ENCODE results near the gene C11orf52. TPM values are rescaled to one million over a fixed set of nuclear protein-coding genes. Genes with fewer than 3 reads are reported as not detected.

Gene C11orf52
- total and polyA plus RNA-seq, 2 of the 8 experiments (the other 6 are each of a cell fraction or from before 2014, with no cell fraction given), result 1.7 to 2.7 TPM

DNA sequence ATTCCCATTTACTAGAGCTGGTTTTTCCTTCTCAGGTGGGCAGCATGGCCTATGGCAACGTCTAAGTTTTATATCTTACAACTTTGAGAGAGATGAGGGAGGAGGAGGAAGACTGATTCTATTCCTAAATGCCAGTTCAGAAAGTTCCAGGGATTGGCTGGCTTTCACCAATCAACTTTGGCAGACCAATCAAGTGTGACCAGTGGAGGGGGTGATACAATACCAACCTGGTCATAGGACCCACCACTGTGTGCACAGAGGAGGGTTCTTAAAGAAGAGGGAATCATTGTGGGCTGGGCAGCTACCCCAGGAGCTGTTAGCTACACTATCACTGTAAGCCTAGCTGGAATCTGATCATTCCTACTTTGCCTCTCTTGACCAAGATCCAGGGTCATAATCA, 26.5 kb downstream of the C11orf52 start:
- Histone ChIP-seq H2AFZ (ENCODE audit: low read length) (no peak overlapping the region), H3K79me2 (ENCODE audit: control insufficient read depth in 1 of 2, insufficient read depth in 2 of 2, low read length in 2 of 2) (0 out of 4 replicates have a peak, but pooled peaks cover 0 to under 1% of the 10 kb centered on the region in 2 experiments), H3K36me3 (ENCODE audit: control insufficient read depth in 2 of 4, insufficient read depth in 4 of 4, low read length in 3 of 4) (peaks cover 0 to 3% (median 0%) of the 10 kb centered on the region in 4 experiments; a peak in 1 of 8 replicates), H3K27me3 (replicated peaks in 1 of 4; ENCODE audit: control insufficient read depth in 3 of 4, extremely low read depth in 1 of 4, insufficient read depth in 3 of 4, low read length in 3 of 4) (no peaks in the 10 kb centered on the region), H2BK5ac (ENCODE audit: low read depth, low read length) (no peak overlapping the region), H3K56ac (replicated peaks; ENCODE audit: insufficient read length, low read depth, low read length) (no peak overlapping the region), H2BK120ac (replicated peaks; ENCODE audit: low read depth, low read length) (no peak overlapping the region), H3K23me2 (ENCODE audit: low read depth, low read length) (no peaks in the 10 kb centered on the region; the same call in 1 of the 2 replicates), H3K4me2 (ENCODE audit: insufficient read depth in 1 of 2, low read depth in 2 of 2, low read length in 2 of 2) (no peak overlapping the region), H3K23ac (ENCODE audit: insufficient read length) (no peak overlapping the region), H3K14ac (ENCODE audit: insufficient read length) (no peak overlapping the region), H3K4ac (replicated peaks; ENCODE audit: insufficient read length, low read depth, low read length) (no peak overlapping the region), H4K91ac (replicated peaks; ENCODE audit: insufficient read length, low read length) (no peak overlapping the region), H4K5ac (ENCODE audit: insufficient read length, low read depth, low read length) (no peak overlapping the region), H3K4me1 (replicated peaks in 1 of 4; ENCODE audit: control insufficient read depth in 3 of 4, insufficient read depth in 4 of 4, low read length in 3 of 4) (peaks cover 0 to 2% (median 0%) of the 10 kb centered on the region in 4 experiments; a peak in 1 of 7 replicates), H3K9ac (replicated peaks in 1 of 4; ENCODE audit: extremely low read depth in 1 of 4, low read depth in 3 of 4, low read length in 3 of 4) (no peak overlapping the region), H2AK5ac (ENCODE audit: low read depth, low read length) (no peak overlapping the region), H2BK20ac (ENCODE audit: low read length) (no peak overlapping the region), H3K27ac (ENCODE audit: low read depth, low read length) (no peak overlapping the region), H4K8ac (ENCODE audit: extremely low read depth, insufficient read depth, low read length) (no peak overlapping the region), H3K9me3 (ENCODE audit: insufficient read depth in 2 of 2, low read depth in 1 of 2, low read length in 1 of 2) (no peaks in the 10 kb centered on the region), H3K79me1 (ENCODE audit: low read depth, low read length) (0 out of 2 replicates have a peak, but pooled peaks cover 2% of the 10 kb centered on the region), H4K20me1 (replicated peaks in 1 of 2; ENCODE audit: control insufficient read depth in 1 of 2, insufficient read depth in 2 of 2, low read length in 2 of 2) (no peaks in the 10 kb centered on the region), H2BK15ac (ENCODE audit: low read length) (no peak overlapping the region), H3K4me3 (ENCODE audit: extremely low read depth in 1 of 4, insufficient read depth in 2 of 4, low read depth in 3 of 4, low read length in 4 of 4) (no peak overlapping the region), H3K18ac (ENCODE audit: extremely low read depth, low read length) (no peak overlapping the region), H2BK12ac (ENCODE audit: low read depth, low read length) (no peak overlapping the region)
- CTCF ChIA-PET (ENCODE audit: partially characterized antibody), result interaction anchor here (0.9 to 25.5 kb wide), 6 partner anchors 11 to 80 kb away, joined by 3 to 565 read pairs (median 4); partner anchors contain the start of gene DLAT
- DNase-seq (ENCODE audit: low read depth in 1 of 2, low spot score in 2 of 2), result no peak
- POLR2A ChIA-PET (ENCODE audit: partially characterized antibody), result interaction anchor here (1.1 kb wide), 1 partner anchor 31 kb away, joined by 3 read pairs; no protein-coding TSS in a partner anchor
- WGBS, 2 experiments (ENCODE audit: extremely low coverage in 1 of 2, insufficient coverage in 1 of 2, insufficient read length in 1 of 2, insufficient replicate concordance in 2 of 2, low coverage in 1 of 2, low lambda C conversion rate in 2 of 2, missing lambda C conversion rate in 1 of 2), result 68% methylated on average over 1 of the region's 1 CpG; no CpG with 5 or more reads in 1 of the 2 experiments
- FAIRE-seq, result no peak
- TF ChIP-seq POU5F1 (IDR thresholded peaks at IDR 0.05; ENCODE audit: low read depth, low read length) (no peak), CREB1 (IDR thresholded peaks at IDR 0.05) (no peak), SIX5 (IDR thresholded peaks at IDR 0.05; ENCODE audit: low read depth, low read length) (no peak), TBP (IDR thresholded peaks at IDR 0.05; ENCODE audit: low read depth, low read length) (no peak), PHF8 (conservative IDR thresholded peaks at IDR 0.05; ENCODE audit: low read depth, low read length) (no peak), MAFK (IDR thresholded peaks at IDR 0.05; ENCODE audit: low read depth, low read length) (no peak), SAP30 (IDR thresholded peaks at IDR 0.05; ENCODE audit: insufficient read depth, insufficient replicate concordance, low read length) (no peak), SP2 (IDR thresholded peaks at IDR 0.05; ENCODE audit: low read length) (no peak), CTBP2 (IDR thresholded peaks at IDR 0.05; ENCODE audit: borderline replicate concordance, insufficient read depth, insufficient read length, low read length) (no peak)
- TF ChIP-seq, protein P1, sequence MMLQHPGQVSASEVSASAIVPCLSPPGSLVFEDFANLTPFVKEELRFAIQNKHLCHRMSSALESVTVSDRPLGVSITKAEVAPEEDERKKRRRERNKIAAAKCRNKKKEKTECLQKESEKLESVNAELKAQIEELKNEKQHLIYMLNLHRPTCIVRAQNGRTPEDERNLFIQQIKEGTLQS (IDR thresholded peaks at IDR 0.05; ENCODE audit: insufficient read depth, low read depth, low read length), result no peak
- TF ChIP-seq, protein P2, sequence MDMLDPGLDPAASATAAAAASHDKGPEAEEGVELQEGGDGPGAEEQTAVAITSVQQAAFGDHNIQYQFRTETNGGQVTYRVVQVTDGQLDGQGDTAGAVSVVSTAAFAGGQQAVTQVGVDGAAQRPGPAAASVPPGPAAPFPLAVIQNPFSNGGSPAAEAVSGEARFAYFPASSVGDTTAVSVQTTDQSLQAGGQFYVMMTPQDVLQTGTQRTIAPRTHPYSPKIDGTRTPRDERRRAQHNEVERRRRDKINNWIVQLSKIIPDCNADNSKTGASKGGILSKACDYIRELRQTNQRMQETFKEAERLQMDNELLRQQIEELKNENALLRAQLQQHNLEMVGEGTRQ (IDR thresholded peaks at IDR 0.05; ENCODE audit: low read length), result no peak
- TF ChIP-seq, protein P3, sequence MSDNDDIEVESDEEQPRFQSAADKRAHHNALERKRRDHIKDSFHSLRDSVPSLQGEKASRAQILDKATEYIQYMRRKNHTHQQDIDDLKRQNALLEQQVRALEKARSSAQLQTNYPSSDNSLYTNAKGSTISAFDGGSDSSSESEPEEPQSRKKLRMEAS (IDR thresholded peaks at IDR 0.05), result no peak
